ENCODE data around the gene ABHD5.

GRCh38 chr3:43732747-43733425, 42.1 kb downstream of the ABHD5 start:
- TF ChIP-seq CTCF (IDR thresholded peaks at IDR 0.05), result no peak
- no peak for TF ChIP-seq REST (IDR thresholded peaks at IDR 0.05; ENCODE audit: insufficient read depth in 1 of 2, low read depth in 2 of 2, low read length in 1 of 2)

All from Panc1 (cell line).